Testis (tissue), 3 donors: ENCODE data around the gene GDPD5. TPM values are rescaled to one million over a fixed set of nuclear protein-coding genes. Genes with fewer than 3 reads are reported as not detected.
A peak's percentile ranks its signal among the peaks of the same experiment; 100 is the strongest.

Source experiments
- DNase-seq: peaks from one replicate; pipeline ENCODE4 v3.0.0-alpha.2; 2019
- H3K27ac ChIP-seq, 2 donors: fragments of 200-600 bp; sonication (generic); one replicate each; pipeline ENCODE4 v1.5.1; 2019
- H3K27me3 ChIP-seq: fragments of 200-600 bp; sonication (generic); one replicate; pipeline ENCODE4 v1.5.1; 2019
- H3K36me3 ChIP-seq: fragments of 200-600 bp; sonication (generic); one replicate; pipeline ENCODE4 v1.5.1; 2017; ENCODE audit warnings: low read depth; ENCODE audit errors: missing control alignments
- H3K4me1 ChIP-seq: fragments of 200-600 bp; sonication (generic); one replicate; pipeline ENCODE4 v1.5.1; 2019
- H3K4me3 ChIP-seq, 2 donors: fragments of 200-600 bp; sonication (generic); one replicate each; pipeline ENCODE4 v1.5.1; 2017 to 2019
- H3K9me3 ChIP-seq: fragments of 200-600 bp; sonication (generic); one replicate; pipeline ENCODE4 v1.5.1; 2017
- CTCF ChIP-seq, 3 experiments: fragments of 450-650 bp in 2 of 3; fragments of 200-600 bp in 1 of 3; sonication (generic) in 1 of 3; IDR thresholded peaks; one replicate each; pipeline ENCODE4 v1.5.1; 2016 to 2019; ENCODE audit warnings: antibody characterized with exemption in 3 of 3, mild to moderate bottlenecking in 2 of 3, moderate library complexity in 1 of 3
- POLR2A ChIP-seq: fragments of 450-650 bp; IDR thresholded peaks from one replicate; pipeline ENCODE4 v1.6.1; 2017; ENCODE audit warnings: antibody characterized with exemption, mild to moderate bottlenecking, moderate library complexity
- WGBS, 2 donors: methylation state at CpG; one replicate each; pipeline ENCODE4 v1.1.5; 2018; 5-methylcytosine and 5-hydroxymethylcytosine counted together
- intact Hi-C: fragments of 100-400 bp; cut with DNase I; formaldehyde crosslinking; loops from one replicate; pipeline ENCODE4 v1.15.1; 2023; ENCODE audit warnings: low total_unique reads
- polyA plus RNA-seq: library from polyadenylated mRNA; stranded (reverse); fragments of 350-450 nt; fragmentation: Illumina TruSeq; extraction: RNeasy Lipid Tissue Mini Kit (QIAGEN cat#74804); gene quantifications from one replicate; pipeline ENCODE4 v1.2.3, GENCODE V29; 2014; ENCODE audit warnings: low read depth, low replicate concordance; ENCODE audit not compliant: insufficient read depth
- total RNA-seq, 2 donors: library from RNA; depleted of rRNA; stranded (reverse); fragments of >200 nt; gene quantifications; one replicate each; pipeline ENCODE4 v1.2.3, GENCODE V29; 2016

Gene GDPD5
- total and polyA plus RNA-seq, 3 donors from 2014 or later: 43.3 to 99.5 (median 65.8) TPM

GRCh38 chr11:75562836-75563484 lies 37.2 kb upstream of the GDPD5 start:
- intact Hi-C loops: no loop called here
- Histone ChIP-seq H3K4me1 (peaks cover 65% of the 10 kb centered on the region), H3K27me3 (no peaks in the 10 kb centered on the region), H3K27ac (peak overlapping the region; percentile 99 to 100), H3K9me3 (no peaks in the 10 kb centered on the region), H3K4me3 (peak overlapping the region; percentile 94 to 98), H3K36me3 (no peaks in the 10 kb centered on the region)
- peak; percentile 30 for DNase-seq
- WGBS, 2 donors: 1 to 2% methylated on average over 15 to 16 of the region's 16 CpGs
- no peak for TF ChIP-seq POLR2A
- TF ChIP-seq CTCF (IDR thresholded peaks at IDR 0.05): no peak

- peak; percentile 91 for DNase-seq
- peak within 1 kb of the TSS; percentile 94 to 98 for H3K4me3 ChIP-seq
- peak within 1 kb of the TSS; percentile 99 to 100 for H3K27ac ChIP-seq
- TF ChIP-seq POLR2A (peak; percentile 33), CTCF (IDR thresholded peaks at IDR 0.05) (no peak)
- H3K27me3 ChIP-seq: no peaks in the 10 kb centered on the region
- no peaks in the 10 kb centered on the region for H3K36me3 ChIP-seq
- intact Hi-C loops: no loop called here
- H3K4me1 ChIP-seq: peaks cover 72% of the 10 kb centered on the region
- WGBS, 2 donors: 0% methylated on average over 43 to 50 of the region's 51 CpGs
- no peaks in the 10 kb centered on the region for H3K9me3 ChIP-seq
Measured at GRCh38 chr11:75562048-75562835, 36.5 kb upstream of the GDPD5 start, which contains the start of gene SERPINH1. TSS of gene SERPINH1 (plus strand) at chr11:75562253. CDS start at chr11:75566350, 4,097 bp downstream.

- Histone ChIP-seq H3K27ac (peak overlapping the region; percentile 99 to 100), H3K4me3 (peak overlapping the region; percentile 94 to 98), H3K36me3 (no peaks in the 10 kb centered on the region), H3K4me1 (peaks cover 76% of the 10 kb centered on the region), H3K9me3 (no peaks in the 10 kb centered on the region), H3K27me3 (no peaks in the 10 kb centered on the region)
- no peak for DNase-seq
- WGBS, 2 donors: 12 to 16% methylated on average over 21 of the region's 21 CpGs
- TF ChIP-seq POLR2A: no peak
- TF ChIP-seq CTCF (IDR thresholded peaks at IDR 0.05): no peak
- intact Hi-C loops: no loop called here
Measured at GRCh38 chr11:75561426-75562047, 35.8 kb upstream of the GDPD5 start.

- intact Hi-C loops: no loop called here
- peaks cover 68% of the 10 kb centered on the region for H3K4me1 ChIP-seq
- 55 to 67% methylated on average over 1 of the region's 1 CpG for WGBS, 2 donors
- no peaks in the 10 kb centered on the region for H3K9me3 ChIP-seq
- H3K36me3 ChIP-seq: no peaks in the 10 kb centered on the region
- no peak for DNase-seq
- H3K27ac ChIP-seq: peak overlapping the region; percentile 99 to 100
- no peak overlapping the region for H3K4me3 ChIP-seq
- H3K27me3 ChIP-seq: no peaks in the 10 kb centered on the region
- TF ChIP-seq CTCF (IDR thresholded peaks at IDR 0.05) (no peak), POLR2A (no peak)
Measured at GRCh38 chr11:75560644-75561043, 34.9 kb upstream of the GDPD5 start.
